ENCODE data around the gene AKT1.

The AKT1 gene

DNA sequence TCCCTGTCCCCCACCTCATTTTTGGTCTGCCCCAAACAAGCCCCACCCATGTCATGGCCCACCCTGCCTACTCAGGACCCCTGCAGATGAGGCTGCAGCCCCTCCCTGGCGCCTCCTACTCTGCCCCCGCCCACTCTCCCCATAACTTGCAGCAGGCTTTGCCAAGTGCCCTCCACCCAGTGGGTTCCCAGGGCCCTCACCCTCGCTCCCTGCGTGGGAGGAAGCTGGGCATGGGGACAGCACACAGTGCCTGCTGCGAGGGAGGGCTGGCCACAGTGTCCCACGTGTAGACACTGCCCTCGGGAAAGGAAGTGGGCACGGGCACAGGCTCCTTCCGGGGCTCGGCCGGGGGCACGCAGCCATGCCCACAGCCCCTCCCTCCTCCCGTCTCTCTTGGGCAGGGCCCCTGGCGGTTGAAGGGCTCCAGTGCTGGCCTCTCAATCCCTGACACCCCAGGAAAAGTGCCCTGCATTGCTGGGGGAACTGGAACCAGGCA, 9.4 kb downstream of the AKT1 start:
- no peak overlapping the region for H2BK120ac ChIP-seq (ENCODE audit: insufficient read depth, low read length, poor library complexity)
- H3K4me1 ChIP-seq (ENCODE audit: control insufficient read depth in 1 of 2, insufficient read depth in 2 of 2, low read length in 2 of 2): no peaks in the 10 kb centered on the region
- H2BK5ac ChIP-seq (ENCODE audit: low read depth, low read length, poor library complexity): no peak overlapping the region
- H3K79me1 ChIP-seq (ENCODE audit: low read length): no peaks in the 10 kb centered on the region
- no peaks in the 10 kb centered on the region for H3K27me3 ChIP-seq (ENCODE audit: insufficient read depth, low read length)
- no peak overlapping the region for H2AK5ac ChIP-seq (ENCODE audit: low read length)
- no peak overlapping the region for H4K8ac ChIP-seq (ENCODE audit: low read depth, low read length)
- H3K14ac ChIP-seq (ENCODE audit: low read length): no peak overlapping the region
- H3K9me3 ChIP-seq (ENCODE audit: insufficient read depth, low read depth, low read length): peaks cover 6% of the 10 kb centered on the region
- H3K4ac ChIP-seq (ENCODE audit: low read depth, low read length): no peak overlapping the region
- H3K79me2 ChIP-seq (ENCODE audit: control insufficient read depth, insufficient read depth, low read length, poor library complexity): no peaks in the 10 kb centered on the region
- H3K9ac ChIP-seq (ENCODE audit: low read length): no peak overlapping the region
- no peak overlapping the region for H2AFZ ChIP-seq (ENCODE audit: insufficient read depth, low read length, poor library complexity)
- H3K4me3 ChIP-seq (ENCODE audit: low read depth, low read length): no peak overlapping the region
- no CpG with 5 or more reads among the region's 14 CpGs for whole genome bisulfite sequencing (ENCODE audit: extremely low coverage, insufficient coverage, insufficient read length)
- H3K23ac ChIP-seq (ENCODE audit: low read length): no peak overlapping the region
- H2BK12ac ChIP-seq (ENCODE audit: low read length): no peak overlapping the region
- H3K18ac ChIP-seq (ENCODE audit: low read length): no peak overlapping the region
- peaks cover 86 to 90% of the 10 kb centered on the region in 2 experiments for H3K36me3 ChIP-seq (ENCODE audit: control insufficient read depth in 1 of 2, insufficient read depth in 2 of 2, low read length in 2 of 2)
- H3K4me2 ChIP-seq (ENCODE audit: low read length): no peak overlapping the region
- H4K91ac ChIP-seq (ENCODE audit: low read depth, low read length): no peak overlapping the region
- DNase-seq: no peak
- no peak overlapping the region for H4K12ac ChIP-seq (ENCODE audit: low read depth, low read length)
- H3K27ac ChIP-seq (ENCODE audit: low read depth, low read length): no peak overlapping the region

DNA sequence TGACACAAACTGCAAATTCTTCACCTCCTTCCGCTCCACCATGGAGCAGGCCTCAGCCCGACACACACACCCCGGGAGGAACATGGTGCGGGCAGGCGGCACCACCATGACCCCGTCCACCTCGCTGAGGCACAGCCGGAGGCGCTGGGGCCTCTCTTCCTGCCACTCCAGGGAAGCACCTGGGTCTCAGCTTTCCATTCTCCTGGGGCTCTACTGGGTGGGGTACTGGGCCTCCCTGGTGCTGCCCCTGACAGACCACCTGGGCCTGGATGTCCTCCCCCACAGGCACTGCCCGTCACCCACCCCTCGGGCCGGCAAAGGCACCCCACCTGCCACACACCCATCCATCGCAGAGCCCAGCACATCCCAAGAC, 9.9 kb downstream of the AKT1 start:
- Histone ChIP-seq H3K18ac (ENCODE audit: low read length) (no peak overlapping the region), H3K23ac (ENCODE audit: low read length) (no peak overlapping the region), H3K4me3 (ENCODE audit: low read depth, low read length) (no peak overlapping the region), H3K36me3 (ENCODE audit: control insufficient read depth in 1 of 2, insufficient read depth in 2 of 2, low read length in 2 of 2) (peaks cover 85 to 88% of the 10 kb centered on the region in 2 experiments), H3K9ac (ENCODE audit: low read length) (no peak overlapping the region), H3K9me3 (ENCODE audit: insufficient read depth, low read depth, low read length) (peaks cover 6% of the 10 kb centered on the region), H4K8ac (ENCODE audit: low read depth, low read length) (no peak overlapping the region), H2BK120ac (ENCODE audit: insufficient read depth, low read length, poor library complexity) (no peak overlapping the region), H2AK5ac (ENCODE audit: low read length) (no peak overlapping the region), H3K79me2 (ENCODE audit: control insufficient read depth, insufficient read depth, low read length, poor library complexity) (no peaks in the 10 kb centered on the region), H4K91ac (ENCODE audit: low read depth, low read length) (no peak overlapping the region), H3K79me1 (ENCODE audit: low read length) (no peaks in the 10 kb centered on the region), H3K27me3 (ENCODE audit: insufficient read depth, low read length) (no peaks in the 10 kb centered on the region), H3K27ac (ENCODE audit: low read depth, low read length) (no peak overlapping the region), H3K14ac (ENCODE audit: low read length) (no peak overlapping the region), H2BK5ac (ENCODE audit: low read depth, low read length, poor library complexity) (no peak overlapping the region), H3K4me1 (ENCODE audit: control insufficient read depth in 1 of 2, insufficient read depth in 2 of 2, low read length in 2 of 2) (no peaks in the 10 kb centered on the region), H2AFZ (ENCODE audit: insufficient read depth, low read length, poor library complexity) (no peak overlapping the region), H4K12ac (ENCODE audit: low read depth, low read length) (no peak overlapping the region), H2BK12ac (ENCODE audit: low read length) (no peak overlapping the region), H3K4me2 (ENCODE audit: low read length) (no peak overlapping the region), H3K4ac (ENCODE audit: low read depth, low read length) (no peak overlapping the region)
- DNase-seq: no peak
- no CpG with 5 or more reads among the region's 13 CpGs for WGBS (ENCODE audit: extremely low coverage, insufficient coverage, insufficient read length)

DNA sequence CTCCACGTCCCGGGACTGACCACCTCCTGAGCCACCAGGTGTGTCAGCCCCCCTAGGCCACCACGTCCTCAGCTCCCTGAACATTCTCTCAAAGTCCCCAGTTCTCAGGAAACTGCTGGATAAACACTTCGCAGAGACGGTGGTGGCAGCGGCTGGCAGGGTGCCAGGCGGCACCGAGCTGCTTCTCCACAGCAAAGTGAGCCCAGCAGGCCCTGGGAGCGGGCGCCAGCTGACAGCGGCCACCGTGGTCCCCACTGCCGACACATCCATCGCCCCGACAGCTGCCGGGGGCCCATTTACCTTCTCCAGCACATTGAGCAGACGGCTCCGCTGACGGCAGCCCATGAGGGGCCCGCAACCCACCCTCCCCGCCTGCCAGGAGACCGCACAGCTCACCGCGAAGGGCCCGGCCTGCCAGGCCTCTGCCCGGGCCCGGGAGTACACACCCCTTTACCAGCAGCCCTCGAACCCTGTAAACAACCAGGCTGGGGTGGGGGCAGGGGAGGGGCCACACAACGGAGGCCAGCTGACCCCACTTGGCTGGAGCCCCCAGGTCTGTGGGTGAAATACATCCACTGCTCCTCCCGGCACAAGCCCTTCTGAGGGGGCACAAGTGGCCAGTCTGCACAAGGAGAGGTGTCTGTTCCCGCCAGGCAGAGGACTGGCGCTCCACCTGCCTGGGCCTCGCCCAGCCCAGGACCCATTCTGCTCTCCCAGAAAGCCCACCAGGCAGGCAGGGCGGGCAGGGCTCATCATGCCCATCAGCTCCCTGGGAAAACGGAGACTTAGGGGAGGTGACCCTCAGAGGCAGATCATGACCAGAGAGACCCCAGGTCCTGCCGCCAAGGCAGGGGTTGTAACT, 10.5 kb downstream of the AKT1 start:
- no peak overlapping the region for H3K4me3 ChIP-seq (ENCODE audit: low read depth, low read length)
- no peak overlapping the region for H4K8ac ChIP-seq (ENCODE audit: low read depth, low read length)
- H2BK120ac ChIP-seq (ENCODE audit: insufficient read depth, low read length, poor library complexity): no peak overlapping the region
- H3K9ac ChIP-seq (ENCODE audit: low read length): no peak overlapping the region
- no peaks in the 10 kb centered on the region for H3K79me2 ChIP-seq (ENCODE audit: control insufficient read depth, insufficient read depth, low read length, poor library complexity)
- peaks cover 84 to 89% of the 10 kb centered on the region in 2 experiments for H3K36me3 ChIP-seq (ENCODE audit: control insufficient read depth in 1 of 2, insufficient read depth in 2 of 2, low read length in 2 of 2)
- H2AFZ ChIP-seq (ENCODE audit: insufficient read depth, low read length, poor library complexity): no peak overlapping the region
- H3K4me1 ChIP-seq (ENCODE audit: control insufficient read depth in 1 of 2, insufficient read depth in 2 of 2, low read length in 2 of 2): no peaks in the 10 kb centered on the region
- no peak overlapping the region for H4K91ac ChIP-seq (ENCODE audit: low read depth, low read length)
- H3K9me3 ChIP-seq (ENCODE audit: insufficient read depth, low read depth, low read length): peaks cover 6% of the 10 kb centered on the region
- no peak overlapping the region for H3K14ac ChIP-seq (ENCODE audit: low read length)
- H3K23ac ChIP-seq (ENCODE audit: low read length): no peak overlapping the region
- H3K4ac ChIP-seq (ENCODE audit: low read depth, low read length): no peak overlapping the region
- no peak overlapping the region for H2BK5ac ChIP-seq (ENCODE audit: low read depth, low read length, poor library complexity)
- no peak overlapping the region for H3K4me2 ChIP-seq (ENCODE audit: low read length)
- no peak overlapping the region for H3K27ac ChIP-seq (ENCODE audit: low read depth, low read length)
- H4K12ac ChIP-seq (ENCODE audit: low read depth, low read length): no peak overlapping the region
- no peak for DNase-seq
- H3K27me3 ChIP-seq (ENCODE audit: insufficient read depth, low read length): no peaks in the 10 kb centered on the region
- no peak overlapping the region for H2BK12ac ChIP-seq (ENCODE audit: low read length)
- no peak overlapping the region for H2AK5ac ChIP-seq (ENCODE audit: low read length)
- WGBS (ENCODE audit: extremely low coverage, insufficient coverage, insufficient read length): no CpG with 5 or more reads among the region's 36 CpGs
- H3K79me1 ChIP-seq (ENCODE audit: low read length): no peaks in the 10 kb centered on the region
- no peak overlapping the region for H3K18ac ChIP-seq (ENCODE audit: low read length)

DNA sequence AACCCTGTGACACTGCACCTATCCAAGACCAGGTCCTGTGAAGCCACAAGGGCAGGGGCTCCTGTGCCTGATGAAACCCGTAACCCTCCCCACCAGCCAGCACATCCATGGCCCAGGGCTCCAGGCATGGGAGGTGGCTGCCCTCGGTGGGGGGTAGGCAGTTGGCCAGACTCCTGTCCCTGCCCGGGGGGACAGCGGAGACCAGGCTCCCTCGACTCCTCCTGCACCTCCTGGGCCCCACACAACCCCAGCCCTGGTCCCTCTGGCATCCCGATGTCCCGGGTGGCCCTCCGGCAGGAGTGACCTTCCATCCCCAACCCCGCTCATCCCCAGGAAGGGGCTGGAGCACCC, 11.4 kb downstream of the AKT1 start:
- peaks cover 3% of the 10 kb centered on the region for H3K9me3 ChIP-seq (ENCODE audit: insufficient read depth, low read depth, low read length)
- H3K79me1 ChIP-seq (ENCODE audit: low read length): no peaks in the 10 kb centered on the region
- H3K4ac ChIP-seq (ENCODE audit: low read depth, low read length): no peak overlapping the region
- H3K4me2 ChIP-seq (ENCODE audit: low read length): no peak overlapping the region
- H3K23ac ChIP-seq (ENCODE audit: low read length): no peak overlapping the region
- no peak overlapping the region for H3K4me3 ChIP-seq (ENCODE audit: low read depth, low read length)
- no peak overlapping the region for H3K27ac ChIP-seq (ENCODE audit: low read depth, low read length)
- H3K9ac ChIP-seq (ENCODE audit: low read length): no peak overlapping the region
- H3K79me2 ChIP-seq (ENCODE audit: control insufficient read depth, insufficient read depth, low read length, poor library complexity): no peaks in the 10 kb centered on the region
- H2BK12ac ChIP-seq (ENCODE audit: low read length): no peak overlapping the region
- no peak overlapping the region for H2BK5ac ChIP-seq (ENCODE audit: low read depth, low read length, poor library complexity)
- H3K18ac ChIP-seq (ENCODE audit: low read length): peak overlapping the region; percentile 14
- H3K36me3 ChIP-seq (ENCODE audit: control insufficient read depth in 1 of 2, insufficient read depth in 2 of 2, low read length in 2 of 2): peaks cover 84 to 89% of the 10 kb centered on the region in 2 experiments
- no peak overlapping the region for H2AFZ ChIP-seq (ENCODE audit: insufficient read depth, low read length, poor library complexity)
- WGBS (ENCODE audit: extremely low coverage, insufficient coverage, insufficient read length): no CpG with 5 or more reads among the region's 9 CpGs
- H3K27me3 ChIP-seq (ENCODE audit: insufficient read depth, low read length): no peaks in the 10 kb centered on the region
- no peaks in the 10 kb centered on the region for H3K4me1 ChIP-seq (ENCODE audit: control insufficient read depth in 1 of 2, insufficient read depth in 2 of 2, low read length in 2 of 2)
- H2AK5ac ChIP-seq (ENCODE audit: low read length): no peak overlapping the region
- no peak overlapping the region for H3K14ac ChIP-seq (ENCODE audit: low read length)
- no peak overlapping the region for H4K8ac ChIP-seq (ENCODE audit: low read depth, low read length)
- H4K12ac ChIP-seq (ENCODE audit: low read depth, low read length): no peak overlapping the region
- no peak for DNase-seq
- H4K91ac ChIP-seq (ENCODE audit: low read depth, low read length): no peak overlapping the region
- H2BK120ac ChIP-seq (ENCODE audit: insufficient read depth, low read length, poor library complexity): no peak overlapping the region

All from trophoblast cell (in vitro differentiated cells and primary cell).